Activated naive CD4-positive, alpha-beta T cell (primary cell): ENCODE results near the gene UGDH.
"Not testable (repeated sequence)": the region's sequence is repeated elsewhere in the genome, so short reads cannot be mapped to it uniquely, and the experiment has no call there.

Experiments used
- DNase-seq, 4 experiments: peaks; one replicate each; lab custom pipeline; 2025; lab: John Stamatoyannopoulos, UW

UGDH gene

GRCh38 chr4:39527296-39528060, at the start of gene UGDH:
TSS of gene UGDH (minus strand) at chr4:39527439. CDS start at chr4:39521512, 5,927 bp downstream.
- DNase-seq, result peak; percentile 60 to 88 (median 69)

DNA sequence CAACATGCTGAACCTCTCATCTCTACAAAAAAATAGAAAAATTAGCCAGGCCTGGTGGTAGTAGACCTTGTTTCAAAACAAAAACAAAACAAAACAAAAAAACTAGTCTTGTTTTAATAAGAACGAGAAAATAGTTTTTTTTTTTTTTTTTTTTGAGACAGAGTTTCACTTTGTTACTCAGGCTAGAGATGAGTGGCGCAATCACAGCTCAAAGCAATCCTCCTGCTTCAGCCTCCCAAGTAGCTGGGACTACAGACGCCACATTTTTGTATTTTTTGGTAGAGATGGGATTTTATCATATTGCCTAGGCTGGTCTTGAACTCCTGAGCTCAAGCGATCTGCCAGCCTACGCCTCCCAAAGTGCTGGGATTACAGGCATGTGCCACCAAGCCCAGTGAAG, 47.7 kb upstream of the UGDH start:
- no peak for DNase-seq

DNA sequence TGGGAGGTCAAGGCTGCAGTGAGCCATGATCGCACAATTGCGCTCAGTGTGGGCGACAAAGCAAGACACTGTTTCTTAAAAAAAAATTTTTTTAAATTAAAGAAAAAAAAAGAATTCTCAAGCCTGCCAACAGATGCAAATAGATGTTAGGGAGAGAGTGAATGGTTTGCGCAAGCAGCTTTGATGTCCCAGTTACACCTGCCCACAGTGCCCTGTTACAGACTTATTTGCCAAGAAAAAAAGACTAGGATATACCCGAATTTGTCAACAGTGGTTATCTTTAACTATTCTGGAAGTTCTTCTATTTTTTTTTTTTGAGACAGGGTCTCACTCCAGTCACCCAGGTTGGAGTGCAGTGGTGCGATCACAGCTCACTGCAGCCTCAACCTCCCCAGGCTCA, 44.3 kb upstream of the UGDH start:
- no peak for DNase-seq

GRCh38 chr4:39571054-39571453, 43.8 kb upstream of the UGDH start:
- DNase-seq, result no peak

DNA sequence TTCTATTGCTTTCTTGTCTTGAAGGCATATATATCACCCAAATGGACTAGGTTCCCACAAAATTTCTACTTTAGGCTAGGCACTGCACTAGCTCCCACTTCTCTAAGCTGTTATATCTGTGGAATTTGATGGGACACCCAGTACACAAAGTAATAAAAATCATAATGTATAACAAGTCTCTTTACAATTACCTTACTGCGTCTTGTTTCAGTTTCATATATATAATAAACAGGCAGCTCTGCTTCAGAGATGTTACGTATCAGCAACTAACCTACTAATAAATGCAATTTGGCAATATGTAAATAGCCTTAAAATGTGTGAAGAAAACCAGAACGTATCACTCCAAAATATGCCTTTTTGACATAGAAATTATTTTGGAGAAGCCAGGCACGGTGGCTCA, 42.0 kb upstream of the UGDH start:
- no peak for DNase-seq

- DNase-seq, result no peak
Measured at GRCh38 chr4:39568805-39569204, 41.6 kb upstream of the UGDH start.

GRCh38 chr4:39565878-39566600, 38.8 kb upstream of the UGDH start:
- no peak for DNase-seq

DNA sequence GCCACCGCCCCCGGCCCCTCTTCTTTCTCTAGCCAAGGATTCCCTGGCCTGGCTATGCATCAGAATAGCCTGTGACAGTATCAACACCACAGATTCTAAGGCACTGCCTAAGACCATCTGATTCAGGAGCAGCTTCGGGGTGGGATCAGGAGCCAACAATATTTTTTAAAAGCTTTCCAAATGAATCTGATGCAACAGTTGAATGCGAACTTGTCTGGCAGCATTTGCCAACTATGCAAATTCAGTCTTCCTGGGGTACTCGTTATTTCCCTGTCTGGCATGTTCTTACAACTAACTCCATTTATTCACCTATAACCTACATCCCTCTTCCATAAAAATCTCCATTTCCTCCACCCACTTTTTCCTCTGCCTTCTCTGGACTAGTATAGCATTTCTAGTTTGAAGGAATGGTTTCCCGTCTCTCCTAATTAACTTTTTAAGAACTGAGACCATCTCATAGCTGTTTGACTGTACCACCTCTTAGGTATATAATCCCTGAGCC, 36.2 kb upstream of the UGDH start:
- DNase-seq, result no peak

DNA sequence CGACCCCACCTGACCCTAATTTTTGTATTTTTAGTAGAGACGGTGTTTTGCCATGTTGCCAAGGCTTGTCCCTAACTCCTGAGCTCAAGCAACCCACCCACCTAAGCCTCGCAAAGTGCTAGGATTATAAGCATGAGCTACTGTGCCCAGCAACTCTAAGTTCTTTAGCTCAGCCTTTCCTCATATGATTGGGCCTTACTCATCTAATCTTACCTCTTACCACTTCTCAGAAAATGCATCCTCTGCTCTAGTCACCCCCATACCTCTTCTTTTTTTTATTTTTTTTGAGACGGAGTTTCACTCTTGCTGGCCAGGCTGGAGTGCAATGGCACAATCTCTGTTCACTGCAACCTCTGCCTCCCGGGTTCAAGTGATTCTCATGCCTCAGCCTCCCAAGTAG, 35.6 kb upstream of the UGDH start:
- no peak for DNase-seq

DNA sequence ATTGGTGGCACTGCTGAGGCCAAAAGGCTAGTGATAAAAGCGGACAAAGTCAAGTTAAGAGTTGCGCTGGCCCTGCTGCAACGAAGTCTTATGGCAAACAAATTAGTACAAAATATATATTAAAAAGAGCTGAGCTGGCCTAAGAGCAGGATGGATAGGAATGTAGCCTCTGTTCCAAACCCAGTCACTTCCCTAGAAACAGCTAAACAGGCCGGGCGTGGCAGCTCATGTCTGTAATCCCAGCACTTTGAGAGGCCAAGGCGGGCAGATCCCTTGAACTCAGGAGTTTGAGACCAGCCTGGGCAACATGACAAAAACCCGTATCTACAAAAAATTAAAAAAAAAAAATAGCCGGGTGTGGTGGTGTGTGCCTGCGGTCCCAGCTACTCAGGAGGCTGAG, 32.4 kb upstream of the UGDH start:
- no peak for DNase-seq

GRCh38 chr4:39555472-39555871, 28.2 kb upstream of the UGDH start:
- DNase-seq, result no peak

DNA sequence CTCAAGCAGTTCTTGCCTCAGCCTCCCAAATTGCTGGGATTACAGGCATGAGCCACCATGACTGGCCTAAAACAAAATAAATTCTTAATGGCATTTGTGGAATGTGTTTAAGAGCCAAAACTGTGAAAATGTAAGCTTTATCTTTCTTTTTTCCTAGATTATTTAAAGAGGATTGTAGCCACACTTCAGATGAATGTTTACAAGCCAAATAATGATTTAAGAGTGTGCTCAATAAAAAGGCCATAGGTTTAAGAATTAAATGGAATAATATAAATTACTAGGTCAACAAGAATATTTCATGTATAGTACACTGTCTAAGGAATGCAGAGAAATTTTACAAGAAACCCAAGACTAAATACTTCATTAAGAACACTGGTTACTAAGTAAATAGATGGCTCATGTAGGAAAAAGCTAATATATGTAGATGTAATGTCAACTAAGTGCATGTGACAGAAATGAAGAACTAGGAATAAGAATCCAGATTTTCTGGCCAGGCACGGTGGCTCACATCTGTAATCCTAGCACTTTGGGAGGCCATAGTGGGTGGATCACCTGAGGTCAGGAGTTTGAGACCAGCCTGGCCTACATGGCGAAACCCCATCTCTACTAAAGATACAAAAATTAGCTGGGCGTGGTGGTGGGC, 21.3 kb upstream of the UGDH start:
- DNase-seq, result no peak

- DNase-seq, result no peak
Measured at GRCh38 chr4:39544580-39545315, 17.5 kb upstream of the UGDH start.

GRCh38 chr4:39544080-39544479, 16.8 kb upstream of the UGDH start:
- DNase-seq, result not testable (repeated sequence)

- no peak for DNase-seq
Measured at GRCh38 chr4:39543034-39543433, 15.8 kb upstream of the UGDH start.

DNA sequence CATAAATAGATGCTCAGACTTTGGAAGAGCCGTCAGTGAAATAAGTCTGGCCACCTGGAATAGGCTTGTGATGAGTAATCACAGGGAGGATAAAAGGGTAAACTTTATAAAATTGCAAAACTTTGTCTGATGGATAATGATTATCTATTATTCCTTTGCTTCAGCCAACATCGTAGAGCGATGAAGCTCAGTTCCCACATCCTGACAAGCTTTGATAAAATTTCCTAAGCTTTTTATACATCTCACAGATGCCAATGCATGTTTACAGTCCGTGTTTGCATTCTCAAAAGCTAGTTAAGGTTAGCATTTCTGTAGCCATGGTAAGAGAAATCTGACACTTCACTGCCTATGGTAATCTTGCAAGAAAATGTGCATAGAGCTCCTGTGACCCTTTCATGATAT, 15.4 kb upstream of the UGDH start:
- DNase-seq, result no peak

GRCh38 chr4:39541987-39542610, 14.9 kb upstream of the UGDH start:
- no peak for DNase-seq

GRCh38 chr4:39539089-39539611, 11.9 kb upstream of the UGDH start:
- no peak for DNase-seq

- DNase-seq, result no peak
Measured at GRCh38 chr4:39533541-39533940, 6.3 kb upstream of the UGDH start.

GRCh38 chr4:39532237-39532636, 5.0 kb upstream of the UGDH start:
- not testable (repeated sequence) for DNase-seq

- no peak for DNase-seq
Measured at GRCh38 chr4:39530682-39531081, 3.4 kb upstream of the UGDH start.
